GM10266 (cell line): ENCODE results near the gene FSD2.

Experiments used
- DNase-seq: peaks from one replicate; pipeline ENCODE4 v3.0.0; 2012; ENCODE audit errors: extremely low spot score
- TF ChIP-seq, protein P1 (sequence below): IDR thresholded peaks from 2 replicates; pipeline ENCODE4 v1.5.1; 2012; ENCODE audit warnings: mild to moderate bottlenecking, low read depth; ENCODE audit not compliant: control insufficient read depth, insufficient read depth; ENCODE audit errors: missing control alignments

Gene FSD2

DNA sequence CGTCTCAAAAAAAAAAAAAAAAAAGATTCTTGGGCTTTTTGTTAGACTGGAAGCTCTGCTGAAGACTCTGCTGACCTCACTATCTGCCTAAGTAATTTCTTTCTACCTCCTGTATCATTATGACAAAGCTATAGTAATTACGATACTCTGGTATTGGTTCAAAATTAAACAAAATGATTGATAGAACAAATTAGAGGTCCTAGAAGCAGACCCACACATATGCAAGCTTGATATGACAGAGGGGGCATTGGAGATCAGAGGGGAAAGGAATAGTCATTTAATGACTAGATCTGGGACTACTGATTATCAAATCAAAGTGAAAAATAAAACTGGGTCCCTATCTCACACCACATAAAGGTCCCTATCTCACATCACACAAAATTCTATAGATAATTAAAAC is 74.3 kb downstream of the FSD2 start:
- DNase-seq, result no peak
- TF ChIP-seq, protein P1, sequence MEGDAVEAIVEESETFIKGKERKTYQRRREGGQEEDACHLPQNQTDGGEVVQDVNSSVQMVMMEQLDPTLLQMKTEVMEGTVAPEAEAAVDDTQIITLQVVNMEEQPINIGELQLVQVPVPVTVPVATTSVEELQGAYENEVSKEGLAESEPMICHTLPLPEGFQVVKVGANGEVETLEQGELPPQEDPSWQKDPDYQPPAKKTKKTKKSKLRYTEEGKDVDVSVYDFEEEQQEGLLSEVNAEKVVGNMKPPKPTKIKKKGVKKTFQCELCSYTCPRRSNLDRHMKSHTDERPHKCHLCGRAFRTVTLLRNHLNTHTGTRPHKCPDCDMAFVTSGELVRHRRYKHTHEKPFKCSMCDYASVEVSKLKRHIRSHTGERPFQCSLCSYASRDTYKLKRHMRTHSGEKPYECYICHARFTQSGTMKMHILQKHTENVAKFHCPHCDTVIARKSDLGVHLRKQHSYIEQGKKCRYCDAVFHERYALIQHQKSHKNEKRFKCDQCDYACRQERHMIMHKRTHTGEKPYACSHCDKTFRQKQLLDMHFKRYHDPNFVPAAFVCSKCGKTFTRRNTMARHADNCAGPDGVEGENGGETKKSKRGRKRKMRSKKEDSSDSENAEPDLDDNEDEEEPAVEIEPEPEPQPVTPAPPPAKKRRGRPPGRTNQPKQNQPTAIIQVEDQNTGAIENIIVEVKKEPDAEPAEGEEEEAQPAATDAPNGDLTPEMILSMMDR, result no peak

DNA sequence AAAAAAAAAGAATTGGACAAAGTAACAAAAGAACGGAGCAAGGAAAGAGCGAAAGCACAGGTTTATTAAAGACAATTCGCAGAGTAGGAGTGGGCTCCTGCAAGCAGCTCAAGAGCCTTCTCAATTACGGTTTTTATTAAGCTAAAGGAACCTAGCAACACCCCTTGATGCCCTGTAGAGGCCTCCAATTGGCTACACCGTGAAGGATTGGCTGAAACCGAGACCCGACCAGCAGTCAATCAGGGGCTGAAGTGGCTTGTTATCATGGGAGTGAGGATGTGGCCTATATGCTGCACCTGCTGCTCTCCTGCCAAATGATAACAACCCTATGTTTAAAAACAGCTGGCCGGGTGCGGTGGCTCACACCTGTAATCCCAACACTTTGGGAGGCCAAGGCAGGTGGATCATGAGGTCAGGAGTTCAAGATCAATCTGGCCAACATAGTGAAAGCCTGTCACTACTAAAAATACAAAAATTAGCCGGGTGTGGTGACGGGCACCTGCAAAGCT is 75.8 kb downstream of the FSD2 start:
- TF ChIP-seq, protein P1, result no peak
- no peak for DNase-seq

DNA sequence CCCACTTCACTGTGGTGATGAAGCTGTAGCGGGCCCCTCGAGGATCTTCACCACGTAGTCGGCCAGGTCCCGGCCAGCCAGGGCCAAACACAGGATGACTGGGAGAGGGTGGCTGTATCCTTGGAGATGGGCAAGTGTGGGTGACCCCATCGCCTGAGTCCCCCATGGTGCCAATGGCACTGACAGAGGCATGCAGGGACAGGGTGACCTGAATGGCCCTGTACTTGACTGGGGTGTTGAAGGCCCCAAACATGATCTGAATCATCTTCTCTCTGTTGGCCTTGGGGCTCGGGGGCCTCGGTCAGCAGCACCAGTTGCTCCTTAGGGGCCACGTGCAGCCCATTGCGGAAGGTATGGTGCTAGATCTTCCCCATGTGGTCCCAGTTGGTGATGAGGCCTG is 79.1 kb downstream of the FSD2 start:
- TF ChIP-seq, protein P1, result no peak
- no peak for DNase-seq

DNA sequence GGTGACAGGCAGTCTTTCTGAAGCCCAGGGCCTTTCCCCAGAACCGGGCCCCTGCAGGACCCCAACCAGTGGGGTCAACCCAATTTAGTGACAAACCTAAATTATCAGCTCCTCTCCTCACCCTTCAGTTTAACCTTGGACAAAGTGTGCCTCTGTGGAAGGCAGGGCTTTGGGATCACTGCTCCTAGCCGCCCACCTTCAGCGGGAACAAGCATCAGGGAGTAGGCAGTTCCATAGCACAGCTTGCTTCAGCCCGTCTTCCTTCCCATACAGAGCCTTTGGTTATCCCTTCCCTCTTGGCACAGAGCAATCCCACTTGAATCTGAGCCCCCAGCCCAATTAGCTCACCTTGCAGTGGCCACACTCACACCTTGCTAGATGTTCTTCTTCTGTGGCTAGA is 90.9 kb downstream of the FSD2 start:
- TF ChIP-seq, protein P1, result no peak
- DNase-seq, result no peak

DNA sequence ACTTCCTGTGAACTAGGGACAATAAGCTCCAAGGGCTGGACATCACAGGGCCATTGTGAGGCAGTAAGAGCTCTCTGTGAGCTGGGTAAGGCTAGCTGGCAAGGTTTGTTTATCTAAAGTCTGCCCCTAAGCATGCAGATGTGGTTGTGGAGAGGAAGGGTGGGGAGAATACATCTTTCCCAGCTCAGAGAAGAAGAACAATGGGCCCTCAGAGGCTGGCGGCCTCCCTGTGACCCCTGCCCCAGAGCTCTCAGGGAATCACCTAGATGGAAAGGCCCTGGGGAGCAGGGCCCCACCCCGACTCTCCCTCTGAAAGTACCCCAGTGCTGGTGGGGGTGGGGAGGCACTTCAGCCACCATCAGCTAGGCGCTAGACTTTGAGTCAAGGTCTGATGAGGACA is 91.9 kb downstream of the FSD2 start:
- TF ChIP-seq, protein P1, result no peak

DNA sequence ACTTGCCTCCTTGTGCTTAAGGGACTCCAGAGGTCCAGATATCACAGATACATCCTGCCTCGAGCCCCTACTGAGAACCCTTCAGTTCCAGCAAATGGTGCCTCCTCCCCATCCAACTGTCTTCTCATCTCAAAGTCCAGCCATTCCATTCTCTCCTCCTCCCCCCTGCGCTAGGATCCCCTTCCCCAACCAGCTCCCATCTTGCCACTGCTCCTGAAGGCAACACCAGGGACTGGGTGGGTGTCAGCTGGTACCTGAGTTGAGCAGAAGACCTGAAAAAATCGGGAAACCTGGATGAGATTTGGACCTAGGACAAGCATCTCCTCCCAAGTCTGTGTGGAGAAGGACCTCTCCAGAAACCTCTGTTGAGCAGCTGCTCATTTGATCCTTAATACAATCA is 93.8 kb downstream of the FSD2 start:
- peak; percentile 14 for DNase-seq
- TF ChIP-seq, protein P1, result no peak

More for the DNA sequence above, 91.9 kb downstream of the FSD2 start:
- peak; percentile 19 for DNase-seq

DNA sequence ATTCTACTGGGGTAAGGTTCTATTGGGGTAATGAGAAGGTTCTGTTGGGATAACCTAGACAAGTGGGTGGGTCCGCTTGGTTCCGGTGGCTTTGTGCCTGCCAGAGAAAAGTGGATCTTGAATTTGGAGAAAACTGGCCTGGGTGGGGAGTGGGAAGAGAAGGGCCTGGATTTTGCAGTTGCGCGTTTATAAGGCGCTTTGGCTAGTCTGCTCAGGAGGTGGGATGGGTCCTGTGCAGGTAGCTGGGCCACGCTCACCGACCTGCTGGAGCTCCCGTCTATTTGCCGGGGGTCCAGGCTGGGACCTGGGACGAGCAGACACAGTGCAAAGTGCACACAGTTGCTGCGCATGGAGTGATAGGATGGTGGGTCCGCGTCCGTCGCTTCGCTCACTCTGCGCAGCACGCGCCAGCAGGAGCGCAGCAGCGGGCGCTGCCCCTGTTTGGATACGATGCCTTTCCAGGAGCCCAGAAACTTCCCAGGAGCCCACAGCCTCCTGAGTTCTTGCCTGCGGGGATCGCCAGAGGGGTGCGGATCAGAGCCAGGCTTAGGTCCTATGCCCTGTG is 94.9 kb downstream of the FSD2 start:
- DNase-seq, result peak; percentile 42
- TF ChIP-seq, protein P1, result no peak
